Dermis lymphatic vessel endothelial cell (primary cell): ENCODE results near the gene BBS5. TPM values are rescaled to one million over a fixed set of nuclear protein-coding genes. Genes with fewer than 3 reads are reported as not detected.

Experiments used
- total RNA-seq: library from RNA; depleted of rRNA; stranded (reverse); fragments of >200 nt; gene quantifications from 2 replicates; pipeline ENCODE4 v1.2.1, GENCODE V29; 2014

BBS5 gene
- 1.5 and 2.6 TPM in 2 replicates for total RNA-seq

GRCh38 chr2:169479257-169480078 is at the start of gene BBS5:
TSS of gene BBS5 (plus strand) at chr2:169479494. CDS start at chr2:169479554, 60 bp downstream.

GRCh38 chr2:169509298-169509885 is 30.1 kb downstream of the BBS5 start, which contains the start of gene KLHL41:
TSS of gene KLHL41 (plus strand) at chr2:169509702. CDS start at chr2:169509779, 77 bp downstream.

Other genes starting within 250 kb of the BBS5 start
- gene LRP2, start 117.0 kb upstream of the BBS5 start, total RNA-seq: under 0.01 TPM in 2 replicates
- gene KLHL41, start 30.2 kb downstream of the BBS5 start, total RNA-seq: under 0.01 and 0.17 TPM in 2 replicates
- 11.1 and 17.4 TPM in 2 replicates for gene FASTKD1, start 94.4 kb downstream of the BBS5 start, total RNA-seq
- 18.4 and 26.9 TPM in 2 replicates for gene PPIG, start 104.9 kb downstream of the BBS5 start, total RNA-seq
- not detected in 2 replicates for gene CFAP210, start 214.9 kb downstream of the BBS5 start, total RNA-seq
- gene PHOSPHO2, start 215.0 kb downstream of the BBS5 start, total RNA-seq: 2.7 and 3.3 TPM in 2 replicates